B cell (primary cell): Measurements from ENCODE around the gene COG7.

Experiments used
- CTCF ChIP-seq: fragments of 200-600 bp; IDR thresholded peaks from one replicate; pipeline ENCODE4 v1.8.0; 2022; ENCODE audit warnings: antibody characterized with exemption, mild to moderate bottlenecking
- EZH2 ChIP-seq: IDR thresholded peaks from 2 replicates; pipeline ENCODE4 v1.6.1; 2012; ENCODE audit warnings: borderline replicate concordance, low read depth, mild to moderate bottlenecking, moderate library complexity, low read length; ENCODE audit not compliant: insufficient read depth, poor library complexity, severe bottlenecking

- TF ChIP-seq CTCF, result no peak
- TF ChIP-seq EZH2, result no peak
Measured at GRCh38 chr16:23502466-23502865, 49.5 kb upstream of the COG7 start.
